HepG2 (cell line): ENCODE measurements around the gene DERL2. TPM values are rescaled to one million over a fixed set of nuclear protein-coding genes. Genes with fewer than 3 reads are reported as not detected.

ENCODE experiments used
- ATF1 ChIP-seq: IDR thresholded peaks from 2 replicates; pipeline ENCODE4 v1.6.1; 2016; ENCODE audit warnings: mild to moderate bottlenecking, control low read depth
- EZH2 ChIP-seq: conservative IDR thresholded peaks from 2 replicates; pipeline ENCODE4 v1.6.1; 2012; ENCODE audit warnings: mild to moderate bottlenecking, low read depth, low read length, moderate library complexity
- HNF4G ChIP-seq, 2 experiments: sonication (generic) in 1 of 2; formaldehyde crosslinking in 1 of 2; IDR thresholded peaks; 2 replicates each; pipeline versions ENCODE4 v1.4.0 to v1.6.1; 2011 to 2020; ENCODE audit warnings: borderline replicate concordance in 2 of 2, low read depth in 2 of 2, mild to moderate bottlenecking in 2 of 2, low read length in 1 of 2, missing genetic modification reagents in 1 of 2, moderate library complexity in 1 of 2
- HOXA3 ChIP-seq: sonication (generic); formaldehyde crosslinking; IDR thresholded peaks from 2 replicates; pipeline ENCODE4 v1.5.0; 2020; ENCODE audit warnings: missing genetic modification reagents
- KLF6 ChIP-seq: IDR thresholded peaks from 2 replicates; pipeline ENCODE4 v1.8.0; 2016; ENCODE audit warnings: missing biosample characterization, missing genetic modification reagents
- SCMH1 ChIP-seq: sonication (generic); formaldehyde crosslinking; IDR thresholded peaks from 2 replicates; pipeline ENCODE4 v1.9.0; 2021; ENCODE audit warnings: missing genetic modification reagents, mild to moderate bottlenecking, borderline replicate concordance
- ZBTB21 ChIP-seq: sonication (generic); formaldehyde crosslinking; IDR thresholded peaks from 2 replicates; pipeline ENCODE4 v1.4.0; 2020; ENCODE audit warnings: missing genetic modification reagents
- ZBTB8A ChIP-seq: sonication (generic); formaldehyde crosslinking; IDR thresholded peaks from 2 replicates; pipeline ENCODE4 v1.4.0; 2020; ENCODE audit warnings: mild to moderate bottlenecking, low read depth, missing genetic modification reagents, borderline replicate concordance
- ZEB1 ChIP-seq: IDR thresholded peaks from 2 replicates; pipeline ENCODE4 v1.6.1; 2012; ENCODE audit warnings: mild to moderate bottlenecking, low read depth, inconsistent platforms; ENCODE audit not compliant: insufficient replicate concordance
- ZNF224 ChIP-seq: sonication (generic); formaldehyde crosslinking; IDR thresholded peaks from 2 replicates; pipeline ENCODE4 v1.5.0; 2020; ENCODE audit warnings: mild to moderate bottlenecking, missing genetic modification reagents
- ZNF263 ChIP-seq: sonication (generic); formaldehyde crosslinking; IDR thresholded peaks from 2 replicates; pipeline ENCODE4 v1.4.0; 2020; ENCODE audit warnings: missing genetic modification reagents
- polyA plus RNA-seq, 8 experiments: library from polyadenylated mRNA; depleted of rRNA in 3 of 8; stranded (reverse) in 7 of 8; unstranded in 1 of 8; fragments of >200 nt; fragmentation: Illumina TruSeq in 4 of 8; extraction: Trizol in 4 of 8; gene quantifications; 2 replicates each; pipeline versions ENCODE4 v1.2.1 to v1.2.3, GENCODE V29; 2011 to 2016; ENCODE audit warnings: low read depth in 4 of 8, missing spikeins in 1 of 8, mixed read lengths in 1 of 8; ENCODE audit not compliant: insufficient read depth in 1 of 8
- total RNA-seq, 5 experiments: library from RNA; depleted of rRNA; stranded (reverse); fragments of >200 nt; fragmentation: Illumina TruSeq; extraction: Trizol; gene quantifications; 2 replicates each; pipeline ENCODE4 v1.2.3, GENCODE V29; 2016; ENCODE audit warnings: low read depth in 1 of 5
- TF ChIP-seq, protein P1 (sequence below): sonication (generic); formaldehyde crosslinking; IDR thresholded peaks from 2 replicates; pipeline ENCODE4 v1.4.0; 2020; ENCODE audit warnings: mild to moderate bottlenecking, missing genetic modification reagents, borderline replicate concordance
- TF ChIP-seq, protein P2 (sequence below): sonication (generic); formaldehyde crosslinking; IDR thresholded peaks from 2 replicates; pipeline ENCODE4 v1.5.1; 2020; ENCODE audit warnings: missing genetic modification reagents, mild to moderate bottlenecking, borderline replicate concordance
- TF ChIP-seq, protein P3 (sequence below): sonication (generic); formaldehyde crosslinking; conservative IDR thresholded peaks from 2 replicates; pipeline ENCODE4 v1.8.0; 2022; ENCODE audit warnings: missing genetic modification reagents
- TF ChIP-seq, protein P4 (sequence below): sonication (generic); formaldehyde crosslinking; IDR thresholded peaks from 2 replicates; pipeline ENCODE4 v1.4.0; 2020; ENCODE audit warnings: mild to moderate bottlenecking, missing genetic modification reagents
- TF ChIP-seq, protein P5 (sequence below): IDR thresholded peaks from 2 replicates; pipeline ENCODE4 v1.6.1; 2018; ENCODE audit warnings: missing genetic modification reagents

DERL2 gene
- total and polyA plus RNA-seq, 2 of the 13 experiments (the other 11 are each of a cell fraction or from before 2014, with no cell fraction given), result 59.3 to 65.2 TPM

DNA sequence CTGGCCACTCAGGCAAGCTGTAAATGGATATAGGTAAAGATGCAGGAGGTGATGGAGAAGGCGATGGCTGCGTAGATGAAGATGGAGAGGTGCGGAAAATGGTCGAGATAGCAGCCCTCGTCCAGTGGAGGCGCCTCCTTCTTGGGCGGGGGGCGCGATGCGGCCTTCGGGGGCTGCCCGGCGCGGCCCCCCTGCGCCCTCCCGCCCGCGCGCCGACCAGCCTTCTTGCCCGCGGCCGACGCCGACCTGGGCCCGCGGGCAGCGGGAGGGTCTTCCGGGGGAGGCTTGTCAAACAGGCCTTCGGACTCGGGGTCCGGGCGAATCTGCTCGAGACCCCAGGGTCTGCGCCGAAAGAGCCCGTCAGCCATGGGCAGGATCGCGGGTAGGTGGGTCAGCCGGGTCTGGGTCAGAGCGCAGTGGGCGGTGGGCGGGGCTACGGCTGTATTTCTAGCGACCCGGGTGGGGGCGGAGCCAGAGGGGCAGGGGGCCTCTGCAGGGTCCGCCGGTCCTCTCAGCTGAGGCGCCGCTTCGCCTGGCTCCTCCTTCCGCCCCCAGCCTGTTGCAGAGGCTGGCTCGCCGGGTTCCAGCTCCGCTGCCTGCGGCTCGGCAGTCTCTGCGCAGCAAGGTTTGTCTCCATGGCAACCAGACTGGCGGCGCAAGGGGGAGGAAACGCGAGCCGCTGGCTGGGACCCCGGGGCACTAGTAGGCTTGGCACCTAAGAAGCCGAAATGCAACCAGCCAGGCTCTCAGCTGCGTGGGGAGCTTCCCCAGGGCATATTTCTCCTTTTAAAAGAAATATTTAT is 14.8 kb upstream of the DERL2 start (continued):
- TF ChIP-seq, protein P1, sequence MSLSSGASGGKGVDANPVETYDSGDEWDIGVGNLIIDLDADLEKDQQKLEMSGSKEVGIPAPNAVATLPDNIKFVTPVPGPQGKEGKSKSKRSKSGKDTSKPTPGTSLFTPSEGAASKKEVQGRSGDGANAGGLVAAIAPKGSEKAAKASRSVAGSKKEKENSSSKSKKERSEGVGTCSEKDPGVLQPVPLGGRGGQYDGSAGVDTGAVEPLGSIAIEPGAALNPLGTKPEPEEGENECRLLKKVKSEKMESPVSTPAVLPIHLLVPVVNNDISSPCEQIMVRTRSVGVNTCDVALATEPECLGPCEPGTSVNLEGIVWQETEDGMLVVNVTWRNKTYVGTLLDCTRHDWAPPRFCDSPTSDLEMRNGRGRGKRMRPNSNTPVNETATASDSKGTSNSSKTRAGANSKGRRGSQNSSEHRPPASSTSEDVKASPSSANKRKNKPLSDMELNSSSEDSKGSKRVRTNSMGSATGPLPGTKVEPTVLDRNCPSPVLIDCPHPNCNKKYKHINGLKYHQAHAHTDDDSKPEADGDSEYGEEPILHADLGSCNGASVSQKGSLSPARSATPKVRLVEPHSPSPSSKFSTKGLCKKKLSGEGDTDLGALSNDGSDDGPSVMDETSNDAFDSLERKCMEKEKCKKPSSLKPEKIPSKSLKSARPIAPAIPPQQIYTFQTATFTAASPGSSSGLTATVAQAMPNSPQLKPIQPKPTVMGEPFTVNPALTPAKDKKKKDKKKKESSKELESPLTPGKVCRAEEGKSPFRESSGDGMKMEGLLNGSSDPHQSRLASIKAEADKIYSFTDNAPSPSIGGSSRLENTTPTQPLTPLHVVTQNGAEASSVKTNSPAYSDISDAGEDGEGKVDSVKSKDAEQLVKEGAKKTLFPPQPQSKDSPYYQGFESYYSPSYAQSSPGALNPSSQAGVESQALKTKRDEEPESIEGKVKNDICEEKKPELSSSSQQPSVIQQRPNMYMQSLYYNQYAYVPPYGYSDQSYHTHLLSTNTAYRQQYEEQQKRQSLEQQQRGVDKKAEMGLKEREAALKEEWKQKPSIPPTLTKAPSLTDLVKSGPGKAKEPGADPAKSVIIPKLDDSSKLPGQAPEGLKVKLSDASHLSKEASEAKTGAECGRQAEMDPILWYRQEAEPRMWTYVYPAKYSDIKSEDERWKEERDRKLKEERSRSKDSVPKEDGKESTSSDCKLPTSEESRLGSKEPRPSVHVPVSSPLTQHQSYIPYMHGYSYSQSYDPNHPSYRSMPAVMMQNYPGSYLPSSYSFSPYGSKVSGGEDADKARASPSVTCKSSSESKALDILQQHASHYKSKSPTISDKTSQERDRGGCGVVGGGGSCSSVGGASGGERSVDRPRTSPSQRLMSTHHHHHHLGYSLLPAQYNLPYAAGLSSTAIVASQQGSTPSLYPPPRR (CRISPR knock-in tag), result no peak
- TF ChIP-seq ZBTB8A (CRISPR knock-in tag) (no peak), HNF4G (IDR thresholded peaks at IDR 0.05; ENCODE audit: borderline replicate concordance, low read depth, low read length) (no peak; the same call in 1 of the 2 replicates), HNF4G (CRISPR knock-in tag; IDR thresholded peaks at IDR 0.05; ENCODE audit: borderline replicate concordance, low read depth) (no peak), ZBTB21 (CRISPR knock-in tag) (no peak), HOXA3 (peak; percentile 67; the same call in 1 of the 2 replicates), KLF6 (CRISPR knock-in tag) (0 out of 2 replicates have a peak, but pooled peaks have one; percentile 27), ZEB1 (no peak), EZH2 (no peak), ATF1 (CRISPR knock-in tag) (no peak), SCMH1 (CRISPR knock-in tag) (no peak), ZNF224 (no peak), ZNF263 (CRISPR knock-in tag) (no peak)
- TF ChIP-seq, protein P2, sequence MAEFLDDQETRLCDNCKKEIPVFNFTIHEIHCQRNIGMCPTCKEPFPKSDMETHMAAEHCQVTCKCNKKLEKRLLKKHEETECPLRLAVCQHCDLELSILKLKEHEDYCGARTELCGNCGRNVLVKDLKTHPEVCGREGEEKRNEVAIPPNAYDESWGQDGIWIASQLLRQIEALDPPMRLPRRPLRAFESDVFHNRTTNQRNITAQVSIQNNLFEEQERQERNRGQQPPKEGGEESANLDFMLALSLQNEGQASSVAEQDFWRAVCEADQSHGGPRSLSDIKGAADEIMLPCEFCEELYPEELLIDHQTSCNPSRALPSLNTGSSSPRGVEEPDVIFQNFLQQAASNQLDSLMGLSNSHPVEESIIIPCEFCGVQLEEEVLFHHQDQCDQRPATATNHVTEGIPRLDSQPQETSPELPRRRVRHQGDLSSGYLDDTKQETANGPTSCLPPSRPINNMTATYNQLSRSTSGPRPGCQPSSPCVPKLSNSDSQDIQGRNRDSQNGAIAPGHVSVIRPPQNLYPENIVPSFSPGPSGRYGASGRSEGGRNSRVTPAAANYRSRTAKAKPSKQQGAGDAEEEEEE, result no peak
- TF ChIP-seq, protein P3, sequence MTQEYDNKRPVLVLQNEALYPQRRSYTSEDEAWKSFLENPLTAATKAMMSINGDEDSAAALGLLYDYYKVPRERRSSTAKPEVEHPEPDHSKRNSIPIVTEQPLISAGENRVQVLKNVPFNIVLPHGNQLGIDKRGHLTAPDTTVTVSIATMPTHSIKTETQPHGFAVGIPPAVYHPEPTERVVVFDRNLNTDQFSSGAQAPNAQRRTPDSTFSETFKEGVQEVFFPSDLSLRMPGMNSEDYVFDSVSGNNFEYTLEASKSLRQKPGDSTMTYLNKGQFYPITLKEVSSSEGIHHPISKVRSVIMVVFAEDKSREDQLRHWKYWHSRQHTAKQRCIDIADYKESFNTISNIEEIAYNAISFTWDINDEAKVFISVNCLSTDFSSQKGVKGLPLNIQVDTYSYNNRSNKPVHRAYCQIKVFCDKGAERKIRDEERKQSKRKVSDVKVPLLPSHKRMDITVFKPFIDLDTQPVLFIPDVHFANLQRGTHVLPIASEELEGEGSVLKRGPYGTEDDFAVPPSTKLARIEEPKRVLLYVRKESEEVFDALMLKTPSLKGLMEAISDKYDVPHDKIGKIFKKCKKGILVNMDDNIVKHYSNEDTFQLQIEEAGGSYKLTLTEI (CRISPR knock-in tag), result no peak
- TF ChIP-seq, protein P4, sequence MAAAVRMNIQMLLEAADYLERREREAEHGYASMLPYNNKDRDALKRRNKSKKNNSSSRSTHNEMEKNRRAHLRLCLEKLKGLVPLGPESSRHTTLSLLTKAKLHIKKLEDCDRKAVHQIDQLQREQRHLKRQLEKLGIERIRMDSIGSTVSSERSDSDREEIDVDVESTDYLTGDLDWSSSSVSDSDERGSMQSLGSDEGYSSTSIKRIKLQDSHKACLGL (CRISPR knock-in tag), result 0 out of 2 replicates have a peak, but pooled peaks have one; percentile 26
- TF ChIP-seq, protein P5, sequence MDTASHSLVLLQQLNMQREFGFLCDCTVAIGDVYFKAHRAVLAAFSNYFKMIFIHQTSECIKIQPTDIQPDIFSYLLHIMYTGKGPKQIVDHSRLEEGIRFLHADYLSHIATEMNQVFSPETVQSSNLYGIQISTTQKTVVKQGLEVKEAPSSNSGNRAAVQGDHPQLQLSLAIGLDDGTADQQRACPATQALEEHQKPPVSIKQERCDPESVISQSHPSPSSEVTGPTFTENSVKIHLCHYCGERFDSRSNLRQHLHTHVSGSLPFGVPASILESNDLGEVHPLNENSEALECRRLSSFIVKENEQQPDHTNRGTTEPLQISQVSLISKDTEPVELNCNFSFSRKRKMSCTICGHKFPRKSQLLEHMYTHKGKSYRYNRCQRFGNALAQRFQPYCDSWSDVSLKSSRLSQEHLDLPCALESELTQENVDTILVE (CRISPR knock-in tag), result no peak
